SK-N-SH treated with all-trans-retinoic acid at 6 μM for 48 hours (cell line): ENCODE results near the gene DDX60.

Experiments used
- ATAC-seq: fragments of 200-7000 bp; cut with Tn5 transposase; 3 replicates; pipeline ENCODE4 v1.9.1; 2020; ENCODE audit warnings: mild to moderate bottlenecking, moderate library complexity
- ARNTL ChIP-seq: fragments of 450-650 bp; formaldehyde crosslinking; IDR thresholded peaks from 2 replicates; pipeline ENCODE4 v1.5.0; 2020; ENCODE audit warnings: low read depth, mild to moderate bottlenecking, moderate library complexity, borderline replicate concordance
- BACH2 ChIP-seq: fragments of 250-450 bp; sonication (Bioruptor Pico); IDR thresholded peaks from 2 replicates; pipeline ENCODE4 v1.9.0; 2021; ENCODE audit warnings: mild to moderate bottlenecking, borderline replicate concordance
- CREB5 ChIP-seq: fragments of 250-450 bp; sonication (Bioruptor Pico); IDR thresholded peaks from 2 replicates; pipeline ENCODE4 v1.5.1; 2020; ENCODE audit warnings: low read depth, mild to moderate bottlenecking, moderate library complexity
- CSDC2 ChIP-seq: fragments of 250-450 bp; sonication (Bioruptor Pico); IDR thresholded peaks from 2 replicates; pipeline ENCODE4 v1.5.0; 2020; ENCODE audit warnings: mild to moderate bottlenecking, moderate library complexity
- ESRRG ChIP-seq: fragments of 250-450 bp; sonication (Bioruptor Pico); IDR thresholded peaks from 2 replicates; pipeline ENCODE4 v1.6.1; 2021; ENCODE audit warnings: mild to moderate bottlenecking
- GLIS3 ChIP-seq: fragments of 250-450 bp; sonication (Bioruptor Pico); IDR thresholded peaks from 2 replicates; pipeline ENCODE4 v1.5.0; 2020; ENCODE audit warnings: mild to moderate bottlenecking, moderate library complexity
- ISL1 ChIP-seq: fragments of 250-450 bp; sonication (Bioruptor Pico); IDR thresholded peaks from 2 replicates; pipeline ENCODE4 v2.1.2; 2022; ENCODE audit warnings: mild to moderate bottlenecking, moderate library complexity
- OSR1 ChIP-seq: fragments of 250-450 bp; sonication (Bioruptor Pico); IDR thresholded peaks from 2 replicates; pipeline ENCODE4 v1.8.0; 2022; ENCODE audit warnings: moderate library complexity, mild to moderate bottlenecking, inconsistent platforms
- POU6F1 ChIP-seq: fragments of 250-450 bp; sonication (Bioruptor Pico); IDR thresholded peaks from 2 replicates; pipeline ENCODE4 v1.8.0; 2021; ENCODE audit warnings: low read depth, mild to moderate bottlenecking, moderate library complexity, borderline replicate concordance
- PPARA ChIP-seq: fragments of 250-450 bp; sonication (Bioruptor Pico); IDR thresholded peaks from 2 replicates; pipeline ENCODE4 v1.5.0; 2020; ENCODE audit warnings: mild to moderate bottlenecking, borderline replicate concordance
- RARB ChIP-seq: fragments of 250-450 bp; sonication (Bioruptor Pico); IDR thresholded peaks from 2 replicates; pipeline ENCODE4 v1.8.0; 2021; ENCODE audit warnings: mild to moderate bottlenecking, moderate library complexity
- SNAI2 ChIP-seq: fragments of 250-450 bp; sonication (Bioruptor Pico); IDR thresholded peaks from 2 replicates; pipeline ENCODE4 v1.5.0; 2020; ENCODE audit warnings: mild to moderate bottlenecking, moderate library complexity
- TCF4 ChIP-seq: fragments of 250-450 bp; sonication (Bioruptor Pico); IDR thresholded peaks from 2 replicates; pipeline ENCODE4 v1.8.0; 2021; ENCODE audit warnings: mild to moderate bottlenecking, moderate library complexity, borderline replicate concordance
- TOX ChIP-seq: fragments of 250-450 bp; sonication (Bioruptor Pico); IDR thresholded peaks from 2 replicates; pipeline ENCODE4 v1.8.0; 2021; ENCODE audit warnings: mild to moderate bottlenecking, moderate library complexity, borderline replicate concordance
- TSHZ2 ChIP-seq: fragments of 250-450 bp; sonication (Bioruptor Pico); IDR thresholded peaks from 2 replicates; pipeline ENCODE4 v1.5.0; 2020; ENCODE audit warnings: mild to moderate bottlenecking, moderate library complexity
- ZC3H10 ChIP-seq: fragments of 250-450 bp; sonication (Bioruptor Pico); IDR thresholded peaks from 2 replicates; pipeline ENCODE4 v1.5.1; 2021; ENCODE audit warnings: mild to moderate bottlenecking, moderate library complexity
- ZFP3 ChIP-seq: fragments of 250-450 bp; sonication (Bioruptor Pico); IDR thresholded peaks from 2 replicates; pipeline ENCODE4 v1.5.0; 2020; ENCODE audit warnings: mild to moderate bottlenecking, moderate library complexity
- ZFP30 ChIP-seq: fragments of 450-650 bp; formaldehyde crosslinking; IDR thresholded peaks from 2 replicates; pipeline ENCODE4 v1.5.0; 2022; ENCODE audit warnings: mild to moderate bottlenecking, moderate library complexity
- ZNF565 ChIP-seq: fragments of 450-650 bp; formaldehyde crosslinking; conservative IDR thresholded peaks from 2 replicates; pipeline ENCODE4 v1.5.0; 2020; ENCODE audit warnings: low read depth, mild to moderate bottlenecking, moderate library complexity
- ZNF8 ChIP-seq: fragments of 450-650 bp; formaldehyde crosslinking; IDR thresholded peaks from 2 replicates; pipeline ENCODE4 v1.5.0; 2020; ENCODE audit warnings: mild to moderate bottlenecking, moderate library complexity
- TF ChIP-seq, protein P1 (sequence below): fragments of 250-450 bp; sonication (Bioruptor Pico); IDR thresholded peaks from 2 replicates; pipeline ENCODE4 v1.5.1; 2021; ENCODE audit warnings: mild to moderate bottlenecking, moderate library complexity

DDX60 gene

DNA sequence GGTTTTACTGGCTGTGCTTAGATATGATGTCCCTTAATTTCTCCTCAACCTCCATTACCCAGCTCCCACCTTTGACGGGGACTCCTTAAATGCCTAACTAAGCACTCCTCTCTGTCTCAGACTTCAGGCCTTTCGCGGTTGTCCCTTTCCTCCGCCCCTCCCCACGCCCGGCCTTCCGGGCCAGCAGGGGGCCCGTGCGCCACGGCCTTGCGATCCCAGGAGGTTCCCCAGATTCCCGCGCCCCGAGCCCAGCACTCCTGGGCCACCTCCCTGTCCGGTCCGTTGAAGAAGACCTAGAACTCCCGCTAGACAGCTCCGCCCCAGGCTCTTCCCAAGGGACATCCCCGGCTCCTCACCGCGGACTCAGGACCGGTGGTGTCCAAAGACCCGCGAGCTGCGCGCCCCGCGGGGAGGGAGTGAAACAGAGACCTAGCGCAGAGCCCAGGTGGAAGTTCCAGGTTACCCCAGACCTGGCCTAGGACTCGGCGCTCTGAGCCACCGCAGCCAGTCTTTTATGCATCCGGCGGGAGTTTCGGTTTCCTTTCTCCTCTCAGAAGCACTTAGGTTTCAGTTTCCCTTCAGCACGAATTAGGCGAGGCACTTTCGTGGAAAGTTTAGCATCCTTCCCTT is at the start of gene DDX60:
TSS of gene DDX60 (minus strand) at position 487 of the 630 bp plus-strand sequence. CDS start 7,493 bp downstream, outside the sequence.
- TF ChIP-seq POU6F1 (0 out of 2 replicates have a peak, but pooled peaks have one; percentile 39), ZFP30 (peak; percentile 34; the same call in 1 of the 2 replicates)
- TF ChIP-seq, protein P1, sequence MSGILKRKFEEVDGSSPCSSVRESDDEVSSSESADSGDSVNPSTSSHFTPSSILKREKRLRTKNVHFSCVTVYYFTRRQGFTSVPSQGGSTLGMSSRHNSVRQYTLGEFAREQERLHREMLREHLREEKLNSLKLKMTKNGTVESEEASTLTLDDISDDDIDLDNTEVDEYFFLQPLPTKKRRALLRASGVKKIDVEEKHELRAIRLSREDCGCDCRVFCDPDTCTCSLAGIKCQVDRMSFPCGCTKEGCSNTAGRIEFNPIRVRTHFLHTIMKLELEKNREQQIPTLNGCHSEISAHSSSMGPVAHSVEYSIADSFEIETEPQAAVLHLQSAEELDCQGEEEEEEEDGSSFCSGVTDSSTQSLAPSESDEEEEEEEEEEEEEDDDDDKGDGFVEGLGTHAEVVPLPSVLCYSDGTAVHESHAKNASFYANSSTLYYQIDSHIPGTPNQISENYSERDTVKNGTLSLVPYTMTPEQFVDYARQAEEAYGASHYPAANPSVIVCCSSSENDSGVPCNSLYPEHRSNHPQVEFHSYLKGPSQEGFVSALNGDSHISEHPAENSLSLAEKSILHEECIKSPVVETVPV, result no peak
- TF ChIP-seq, all 23 proteins: peak for 2
- peak; percentile 96 for ATAC-seq

DNA sequence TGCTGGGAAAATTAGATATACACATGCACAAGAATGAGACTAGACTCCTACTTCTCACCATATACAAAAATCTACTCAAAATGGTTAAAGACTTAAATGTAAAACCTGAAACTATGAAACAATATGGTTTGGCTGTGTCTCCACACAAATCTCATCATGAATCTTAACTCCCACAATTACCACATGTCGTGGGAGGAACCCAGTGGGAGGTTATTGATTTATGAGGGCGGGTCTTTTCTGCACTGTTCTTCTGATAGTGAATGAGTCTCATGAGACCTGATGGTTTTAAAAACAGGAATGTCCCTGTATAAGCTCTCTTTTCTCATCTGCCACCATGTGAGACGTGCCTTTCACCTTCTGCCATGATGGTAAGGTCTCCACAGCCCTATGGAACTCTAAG is 48.5 kb upstream of the DDX60 start:
- TF ChIP-seq TOX (CRISPR knock-in tag), result no peak
- no peak for TF ChIP-seq OSR1 (CRISPR knock-in tag)
- TF ChIP-seq RARB (CRISPR knock-in tag), result no peak
- TF ChIP-seq ZFP3 (CRISPR knock-in tag), result no peak
- no peak for TF ChIP-seq ZNF565 (CRISPR knock-in tag)
- TF ChIP-seq ZC3H10 (CRISPR knock-in tag), result no peak
- no peak for TF ChIP-seq ZNF8 (CRISPR knock-in tag)
- no peak for TF ChIP-seq ARNTL (CRISPR knock-in tag)
- TF ChIP-seq TCF4 (CRISPR knock-in tag), result no peak
- TF ChIP-seq SNAI2 (CRISPR knock-in tag), result no peak
- TF ChIP-seq ISL1, result no peak
- TF ChIP-seq TSHZ2 (CRISPR knock-in tag), result no peak
- TF ChIP-seq GLIS3 (CRISPR knock-in tag), result no peak
- no peak for ATAC-seq

DNA sequence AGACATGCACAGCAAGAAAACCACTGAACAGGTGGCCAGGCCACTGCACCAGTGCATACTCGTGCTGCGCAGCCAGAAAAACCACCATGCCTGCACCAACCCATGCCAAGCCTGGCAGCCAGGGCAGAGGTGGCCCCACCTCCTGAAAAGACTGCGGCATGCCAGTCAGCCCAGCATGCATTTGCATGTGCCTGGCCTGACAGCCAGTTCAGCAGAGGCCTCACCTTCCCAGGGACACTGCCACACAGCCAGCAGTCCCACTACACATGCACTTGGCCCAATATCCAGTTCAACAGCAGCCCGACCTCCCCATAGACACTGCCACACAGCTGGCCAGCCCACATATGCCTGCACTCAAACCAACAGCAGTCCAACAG is 43.5 kb upstream of the DDX60 start:
- no peak for ATAC-seq
- TF ChIP-seq ZFP3 (CRISPR knock-in tag), result no peak
- TF ChIP-seq SNAI2 (CRISPR knock-in tag), result no peak
- TF ChIP-seq BACH2 (CRISPR knock-in tag), result no peak
- TF ChIP-seq POU6F1, result no peak
- TF ChIP-seq, protein P1, result no peak
- no peak for TF ChIP-seq ZC3H10 (CRISPR knock-in tag)
- no peak for TF ChIP-seq TOX (CRISPR knock-in tag)
- TF ChIP-seq RARB (CRISPR knock-in tag), result no peak
- TF ChIP-seq ARNTL (CRISPR knock-in tag), result no peak
- no peak for TF ChIP-seq TCF4 (CRISPR knock-in tag)
- no peak for TF ChIP-seq CSDC2
- TF ChIP-seq PPARA, result no peak
- TF ChIP-seq CREB5, result no peak
- no peak for TF ChIP-seq ZNF8 (CRISPR knock-in tag)
- TF ChIP-seq ESRRG, result no peak
